HG02885 (cell line): ENCODE measurements around the gene ZBTB20.

Source experiments
- ATAC-seq: cut with Tn5 transposase; IDR thresholded peaks from one replicate; pipeline ENCODE4 v1.9.1; 2021; ENCODE audit warnings: mild to moderate bottlenecking; ENCODE audit not compliant: unreplicated experiment, poor library complexity

ZBTB20 gene

DNA sequence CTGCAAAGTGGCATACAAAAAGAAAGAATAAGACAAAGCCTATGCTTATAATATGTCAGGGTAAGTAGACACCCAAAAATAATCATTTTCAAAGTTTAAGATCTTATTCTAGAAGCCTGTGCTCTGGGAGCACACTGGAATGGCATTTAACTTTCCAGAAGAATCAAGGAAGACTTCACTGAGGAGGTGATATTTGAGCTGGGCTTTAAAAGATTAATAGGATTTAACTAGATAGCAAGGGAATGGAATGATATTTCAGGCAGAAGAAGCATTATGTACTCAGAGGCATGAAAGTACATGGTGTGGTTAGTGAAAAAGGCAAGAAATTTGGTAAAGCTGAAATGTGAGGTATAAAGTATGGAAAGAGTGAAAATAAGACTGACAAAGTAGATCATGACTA is 106.8 kb downstream of the ZBTB20 start:
- ATAC-seq = no peak

DNA sequence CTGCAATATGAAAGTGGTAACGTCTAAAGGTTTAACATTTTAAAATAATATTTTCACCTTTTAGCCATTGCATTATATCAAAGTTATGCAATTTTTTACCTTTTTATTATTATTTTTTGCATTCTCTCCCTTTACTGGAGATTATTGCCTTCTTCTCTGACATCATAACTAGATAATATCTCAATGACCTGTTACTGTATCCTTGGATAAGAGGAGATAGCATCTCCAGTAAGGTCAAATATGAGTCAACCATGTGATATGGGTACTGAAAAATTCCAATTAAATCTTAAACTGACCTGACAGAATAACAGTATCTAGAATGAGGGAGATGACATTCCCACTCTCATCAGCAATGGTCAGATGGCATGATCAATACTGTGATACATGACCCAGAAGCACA is 108.3 kb downstream of the ZBTB20 start:
- ATAC-seq = no peak

DNA sequence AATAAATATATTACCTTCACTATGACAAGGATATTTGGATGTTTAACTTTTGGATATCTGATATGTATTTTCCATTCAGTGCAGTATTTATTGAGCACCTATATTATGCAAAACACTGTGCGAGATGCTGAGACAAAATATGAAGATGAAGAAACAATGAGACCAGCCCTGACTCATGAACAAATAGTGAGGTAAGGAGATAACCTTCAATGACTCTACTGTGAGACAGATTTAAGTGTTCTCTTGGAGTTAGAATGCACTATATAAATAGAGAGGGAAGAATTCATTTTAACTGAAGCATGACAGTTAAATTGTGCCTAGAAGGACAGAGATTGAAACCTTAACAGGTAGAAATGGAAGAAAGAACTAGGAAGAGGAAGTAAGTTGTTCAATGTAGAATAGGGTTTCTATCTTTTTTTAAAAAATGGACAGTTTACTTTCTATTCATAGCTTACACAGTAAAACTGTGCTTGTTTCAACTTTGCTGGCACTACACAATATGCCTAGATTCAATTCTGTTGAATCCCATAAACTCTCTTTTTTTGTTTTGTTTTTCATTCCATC is 124.2 kb downstream of the ZBTB20 start:
- ATAC-seq = peak; percentile 64

DNA sequence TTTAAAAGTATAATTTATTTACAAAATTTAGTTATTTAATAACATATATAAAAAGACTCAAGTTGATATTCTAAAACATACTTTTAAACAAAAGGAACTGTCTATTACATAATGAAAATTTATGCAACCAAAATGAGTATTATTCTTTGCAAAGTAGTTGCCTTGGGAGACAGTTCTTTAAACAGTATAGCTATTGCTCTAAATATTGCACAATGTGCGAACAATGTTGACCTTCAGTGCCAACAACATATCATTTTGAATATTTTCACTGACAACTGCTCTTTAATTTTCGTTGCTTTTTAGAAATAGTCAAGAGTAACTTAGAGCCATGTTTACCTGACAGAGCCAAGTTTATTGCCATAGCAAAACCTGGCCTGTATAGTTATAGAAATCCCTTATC is 124.9 kb downstream of the ZBTB20 start:
- ATAC-seq = no peak

DNA sequence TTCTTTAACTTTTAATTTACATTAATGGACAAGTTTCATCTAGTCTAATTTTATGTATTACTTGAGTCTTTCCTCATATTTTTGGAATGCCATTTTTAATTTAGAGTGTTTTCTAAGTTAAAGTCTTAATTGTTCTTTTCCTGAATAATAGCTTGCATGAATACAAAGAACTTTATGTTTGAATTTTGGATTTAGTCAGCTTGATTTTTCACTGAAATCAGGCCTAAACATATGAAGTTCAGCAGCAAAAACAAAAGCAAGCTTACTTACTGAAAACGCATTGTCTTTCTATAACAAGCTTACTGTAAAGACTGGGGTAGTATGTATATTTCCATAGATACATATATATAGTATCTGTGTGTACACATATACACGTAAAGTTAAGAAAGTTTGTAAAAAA is 126.0 kb downstream of the ZBTB20 start:
- no peak for ATAC-seq

DNA sequence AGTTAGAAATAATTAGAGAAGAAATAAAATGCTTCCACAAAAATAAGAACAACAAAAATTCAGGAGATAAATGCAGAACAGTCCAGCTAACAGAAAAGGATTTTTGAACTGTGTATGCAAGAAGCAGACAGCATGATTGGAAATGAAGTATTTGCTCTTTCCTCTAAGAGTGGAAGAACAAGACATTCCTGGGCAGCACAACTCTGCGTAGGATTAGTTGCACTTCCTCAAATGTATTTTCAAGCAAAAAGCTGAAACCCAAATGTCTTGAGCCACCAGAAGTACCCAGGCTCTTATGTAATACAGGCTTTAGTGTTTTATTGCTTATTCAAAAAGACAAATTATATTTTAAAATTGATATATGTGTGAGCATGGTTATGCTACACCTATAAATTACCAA is 127.2 kb downstream of the ZBTB20 start:
- peak; percentile 84 for ATAC-seq

DNA sequence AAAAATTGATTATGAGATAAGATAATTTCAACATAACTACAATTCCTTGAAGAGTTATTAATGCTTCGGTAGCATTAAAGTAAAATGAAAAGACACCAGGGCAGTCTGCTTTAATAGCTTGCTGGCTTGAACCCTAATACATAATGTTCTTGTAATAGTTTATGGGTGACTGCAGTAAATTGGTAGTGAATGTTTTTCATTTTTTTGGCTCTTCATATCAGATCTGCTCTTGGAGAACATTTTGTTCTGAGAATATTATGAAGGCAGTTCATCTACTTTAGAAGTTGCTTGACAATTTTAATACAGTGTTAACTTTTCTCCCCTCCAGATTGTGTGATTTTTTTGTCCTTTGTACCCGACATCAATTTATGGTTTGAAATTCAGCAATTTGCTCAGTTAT is 128.4 kb downstream of the ZBTB20 start:
- ATAC-seq = no peak

DNA sequence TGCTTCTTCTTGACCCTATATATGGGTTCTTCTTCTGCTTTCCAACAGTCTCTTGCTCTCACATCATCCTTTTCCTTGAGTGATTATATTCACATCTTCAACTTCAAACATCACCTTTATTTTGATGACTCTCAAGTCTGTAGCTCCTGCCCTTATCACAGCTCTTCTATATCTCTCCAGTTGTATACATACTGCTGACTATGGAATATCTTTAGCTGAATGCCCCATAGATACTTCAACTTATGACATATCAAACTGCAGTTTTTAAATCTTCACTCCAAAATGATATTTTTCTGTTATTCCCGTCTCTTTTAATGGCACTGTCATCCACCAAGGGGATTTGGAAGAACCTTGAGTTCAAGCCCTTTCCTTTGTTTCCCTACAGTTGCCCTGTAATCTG is 139.1 kb downstream of the ZBTB20 start:
- no peak for ATAC-seq

DNA sequence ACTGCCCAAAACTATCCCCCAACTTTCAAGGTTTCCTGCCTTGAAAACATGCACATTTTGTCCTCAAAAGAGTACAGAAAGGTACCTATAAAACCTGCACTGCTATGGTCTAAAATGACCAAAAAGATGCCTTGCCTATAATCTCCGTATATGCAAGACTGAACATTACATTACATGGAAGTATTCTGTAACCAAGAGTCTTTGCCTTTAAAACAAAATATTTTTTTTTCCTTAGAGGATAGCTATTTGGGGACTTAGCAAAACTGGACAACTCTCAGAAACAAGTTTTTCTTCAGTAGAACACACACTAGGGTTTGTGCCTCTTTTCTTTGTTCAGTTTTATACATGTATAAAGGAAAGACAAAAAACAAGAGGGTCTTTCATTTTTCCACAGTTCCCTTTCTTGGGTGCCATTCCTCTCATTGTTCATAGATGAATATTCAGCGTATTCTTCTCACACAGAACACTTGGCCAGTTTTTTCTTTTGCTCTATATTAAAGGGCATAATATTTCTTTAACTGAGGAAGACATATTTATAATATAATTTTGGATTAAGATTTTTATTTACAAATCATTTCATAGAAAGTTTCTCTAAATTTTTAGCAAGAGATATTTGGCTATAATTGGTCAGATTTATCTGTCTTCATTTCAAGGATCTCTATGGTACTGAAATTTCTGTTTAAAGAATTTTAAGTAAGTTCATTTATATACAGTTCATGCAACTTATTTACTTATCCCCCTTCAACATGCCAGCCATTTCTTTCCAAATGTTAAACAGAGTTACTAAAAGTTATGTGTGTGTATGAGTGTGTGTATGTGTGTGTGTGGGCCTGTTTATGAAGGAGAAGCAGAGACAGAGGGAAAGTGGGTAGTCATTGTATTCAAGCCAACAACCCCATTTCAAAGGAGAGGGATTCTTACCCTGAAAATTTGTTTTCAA is 142.6 kb downstream of the ZBTB20 start:
- ATAC-seq = no peak

DNA sequence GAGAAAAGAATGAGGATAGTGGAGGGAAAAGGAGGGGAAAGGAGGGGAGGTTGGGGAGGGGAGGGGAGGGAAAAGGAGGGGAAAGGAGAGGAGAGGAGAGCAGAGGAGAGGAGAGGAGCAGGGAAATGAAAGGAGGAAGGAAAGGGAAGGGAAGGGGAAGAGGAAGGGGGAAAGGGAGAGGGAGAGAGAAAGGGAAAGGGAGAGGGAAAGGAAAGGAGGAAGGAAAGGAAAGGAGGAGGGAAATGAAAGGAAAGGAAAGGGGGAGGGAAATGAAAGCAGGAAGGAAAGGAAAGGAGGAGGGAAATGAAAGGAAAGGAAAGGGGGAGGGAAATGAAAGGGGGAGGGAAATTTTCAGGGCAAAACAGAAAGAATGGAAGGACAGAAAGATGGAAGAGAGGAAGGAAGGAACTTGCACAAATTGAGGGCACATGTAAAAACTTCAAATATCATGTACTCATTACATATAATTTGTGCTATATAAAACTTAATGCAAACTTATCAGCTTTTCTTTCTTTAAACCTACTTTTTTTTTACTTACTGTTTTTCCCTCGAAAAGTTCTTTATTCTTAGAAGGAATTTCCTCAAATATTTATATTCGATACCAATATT is 148.0 kb downstream of the ZBTB20 start:
- ATAC-seq = no peak

DNA sequence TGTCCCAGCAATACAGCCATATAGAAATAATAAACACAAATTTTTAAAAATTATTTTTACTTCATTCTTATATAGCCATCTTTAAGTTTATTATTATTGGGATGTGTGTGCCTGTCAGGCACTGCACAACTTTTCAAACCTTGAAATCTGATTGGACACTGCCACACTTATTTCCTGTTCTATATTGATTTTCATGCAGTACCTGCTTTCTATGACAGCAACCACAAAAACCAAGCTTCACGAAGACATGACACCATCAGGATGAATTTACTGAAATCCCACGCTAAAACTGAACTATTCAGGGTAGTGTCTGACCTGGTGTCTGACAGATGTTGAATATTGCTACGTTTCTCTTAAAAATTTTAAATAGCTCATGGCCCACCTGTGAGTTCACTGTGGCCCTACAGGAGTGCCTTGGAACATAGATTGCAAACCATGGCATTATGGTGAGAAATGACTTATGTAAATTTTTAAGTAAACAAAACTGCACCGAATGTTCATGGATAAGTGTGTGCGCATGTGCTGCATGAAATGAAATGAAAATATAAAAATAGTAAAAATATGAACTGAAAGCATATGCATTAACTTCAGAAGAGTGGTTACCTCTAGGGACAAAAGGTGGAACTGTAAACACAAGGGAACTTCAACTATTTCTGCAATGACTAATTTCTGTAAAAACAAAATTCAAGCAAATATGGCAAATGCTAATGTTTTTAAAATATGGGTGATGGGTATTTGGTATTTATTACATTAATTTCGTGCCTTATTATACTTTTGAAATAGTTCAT is 152.3 kb downstream of the ZBTB20 start:
- peak; percentile 68 for ATAC-seq

DNA sequence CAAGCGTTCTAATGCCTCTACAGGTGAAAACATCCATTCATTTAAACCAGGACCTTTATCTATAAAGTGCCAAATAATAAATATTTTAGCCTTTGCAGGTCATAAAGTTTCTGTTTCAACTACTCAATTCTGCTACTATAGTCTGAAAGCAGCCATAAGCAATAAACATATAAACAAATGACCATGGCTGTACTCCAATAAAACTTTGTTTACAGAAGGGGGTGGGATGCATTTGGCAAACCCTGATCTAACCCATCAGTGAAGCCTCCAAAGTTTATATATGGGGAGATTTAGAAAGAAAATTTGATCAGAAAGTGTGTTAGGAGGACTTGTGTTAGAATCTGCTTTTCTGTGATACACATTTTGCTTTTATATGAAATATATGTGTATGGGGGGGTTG is 161.3 kb downstream of the ZBTB20 start:
- no peak for ATAC-seq

DNA sequence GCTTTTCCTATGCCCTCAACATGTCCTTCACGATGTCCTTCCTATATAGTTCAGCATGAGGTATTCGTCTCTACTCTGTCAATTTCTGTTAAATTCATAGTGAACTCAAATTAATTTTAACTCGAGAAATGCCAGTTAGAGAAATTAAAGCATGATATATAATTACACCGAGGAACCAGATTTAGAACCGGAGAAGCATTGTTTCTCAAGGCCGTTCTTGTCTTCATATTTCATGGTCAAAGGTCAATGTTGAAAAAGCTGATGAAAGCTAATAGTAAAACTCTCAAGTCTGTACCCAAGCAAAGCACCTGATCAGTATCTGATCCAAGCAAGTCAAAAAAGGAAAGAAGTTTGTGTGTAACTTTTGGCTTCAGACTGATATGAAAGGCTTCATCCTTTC is 163.8 kb downstream of the ZBTB20 start:
- no peak for ATAC-seq

DNA sequence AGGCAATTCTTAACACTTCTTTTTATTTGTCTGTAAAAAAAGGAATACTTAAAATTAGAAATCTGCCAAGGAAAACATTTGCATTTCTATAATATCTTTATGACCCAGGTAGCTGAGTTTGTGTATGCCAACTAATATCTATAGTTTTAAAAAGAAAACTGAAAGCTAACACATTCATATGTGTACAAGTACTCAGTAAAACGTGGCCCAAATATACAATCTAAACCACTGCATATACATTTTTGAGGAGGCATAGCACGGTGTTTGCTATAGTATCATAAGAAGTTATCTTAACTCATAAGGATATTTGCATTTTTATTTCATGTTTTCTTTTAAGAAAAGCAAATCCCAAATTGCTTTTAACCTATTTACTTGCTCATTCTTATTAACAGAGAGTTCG is 172.7 kb downstream of the ZBTB20 start:
- ATAC-seq = peak; percentile 96

DNA sequence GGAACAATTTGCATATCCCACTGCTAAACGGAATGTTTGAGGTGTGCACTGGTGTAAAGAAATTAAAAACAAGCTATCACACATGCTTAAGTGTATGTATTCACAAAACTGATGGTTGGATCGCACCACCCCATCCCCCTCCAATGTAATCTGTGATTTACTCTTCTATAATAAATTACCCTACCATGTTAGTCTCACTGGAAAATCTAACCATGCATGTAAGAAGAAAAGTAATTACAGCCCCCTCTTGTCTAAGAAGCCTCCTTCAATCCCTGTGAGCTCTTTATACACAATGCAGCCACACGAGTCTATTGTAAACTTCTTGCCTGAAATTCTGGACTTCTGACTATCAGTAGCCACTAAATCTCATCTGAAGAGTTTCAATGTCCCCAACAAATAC is 173.6 kb downstream of the ZBTB20 start:
- no peak for ATAC-seq

DNA sequence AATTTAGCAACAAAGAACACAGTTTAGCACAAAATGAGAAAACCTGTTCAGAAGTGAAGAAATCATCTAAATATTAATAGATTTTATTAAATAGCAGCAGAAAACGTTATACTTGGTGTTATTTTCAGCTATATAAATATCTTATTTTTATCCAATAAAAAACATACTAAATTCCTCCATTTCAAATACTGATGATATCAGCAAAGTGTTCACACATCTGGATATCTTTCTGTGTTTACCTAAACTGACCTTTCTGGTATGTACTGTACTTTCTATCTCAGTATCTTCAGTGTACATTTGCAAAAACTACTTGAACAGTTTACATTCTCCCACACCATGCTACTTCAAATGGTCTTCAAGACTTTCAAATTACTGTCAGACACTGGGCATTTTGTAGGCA is 179.9 kb downstream of the ZBTB20 start:
- ATAC-seq = no peak

DNA sequence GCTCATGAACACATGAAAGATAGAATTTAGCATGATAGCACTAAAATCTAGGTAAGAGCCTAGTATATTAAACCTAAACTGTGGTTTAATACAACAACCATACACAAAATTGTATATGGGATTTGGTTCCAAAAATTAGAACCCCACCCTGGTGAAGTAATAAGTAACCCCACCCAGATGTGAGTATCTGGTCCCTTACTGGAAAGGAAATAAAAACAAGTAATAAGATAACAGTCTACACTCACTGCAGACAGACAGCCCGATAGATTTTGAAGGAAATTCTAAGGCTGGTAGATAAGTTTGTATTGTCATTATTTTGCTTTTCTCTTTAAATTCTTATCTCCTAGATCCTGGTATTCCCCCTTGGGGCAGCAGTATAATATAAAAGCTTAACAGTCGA is 184.9 kb downstream of the ZBTB20 start:
- ATAC-seq = no peak

DNA sequence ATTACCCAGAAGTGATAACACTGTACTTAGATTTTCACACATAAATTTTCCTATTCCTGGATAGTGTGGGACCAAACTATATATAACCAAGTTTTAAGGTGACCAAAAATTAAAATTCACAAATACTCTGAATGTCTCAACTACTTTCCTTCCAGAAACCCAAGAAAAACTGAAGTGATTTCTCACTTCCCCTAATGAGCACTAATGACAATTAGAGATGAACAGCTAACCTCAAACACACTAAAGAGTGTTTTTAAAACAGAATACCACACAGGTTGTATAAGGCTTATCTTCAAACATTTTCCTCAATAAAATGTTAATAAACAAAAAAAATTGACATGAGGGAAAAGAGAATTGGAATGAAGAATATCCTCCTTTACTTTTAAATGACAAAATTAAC is 188.2 kb downstream of the ZBTB20 start:
- peak; percentile 74 for ATAC-seq

DNA sequence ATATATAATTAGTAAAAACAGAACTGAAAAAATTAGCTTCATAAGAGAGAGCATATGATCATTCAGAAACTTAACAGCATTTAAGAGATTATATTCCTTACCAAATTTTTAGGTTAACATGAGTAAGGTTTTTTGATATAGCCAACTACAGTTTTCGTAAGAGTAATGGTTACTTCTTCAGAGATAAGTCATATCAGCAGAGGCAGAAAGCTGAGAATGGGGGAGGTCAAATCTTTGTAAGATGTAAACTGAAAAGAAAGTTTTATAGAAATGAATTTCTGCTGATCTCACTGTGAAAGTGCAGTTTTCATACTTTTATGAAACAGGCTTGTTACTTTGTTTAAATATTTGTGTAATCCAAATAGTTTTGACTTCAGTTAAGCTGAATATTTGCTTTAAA is 193.3 kb downstream of the ZBTB20 start:
- ATAC-seq = no peak

DNA sequence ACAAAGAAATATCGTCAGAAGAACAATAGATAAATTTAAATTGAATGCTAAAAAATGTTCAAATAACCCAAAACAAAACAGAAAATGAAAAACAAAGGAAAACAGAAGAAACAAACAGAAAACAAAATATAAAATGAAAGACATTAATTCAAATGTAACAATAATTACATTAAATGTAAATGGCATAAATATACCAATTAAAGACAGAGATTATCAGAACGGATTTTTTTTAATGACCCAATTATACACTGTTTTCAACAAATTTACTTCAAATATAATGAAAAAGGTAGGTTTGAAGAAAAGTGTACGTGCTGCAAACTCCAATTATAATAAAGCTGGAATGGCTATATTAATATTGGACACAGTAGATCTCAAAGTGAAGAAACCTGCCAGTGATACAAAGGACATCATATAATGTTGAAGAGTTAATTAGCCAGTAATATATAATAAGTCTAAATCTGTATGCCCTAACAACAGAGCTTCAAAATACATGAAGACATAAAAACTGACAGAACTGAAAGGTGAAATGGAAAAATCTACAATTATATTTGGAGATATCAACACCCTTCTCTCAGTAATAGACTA is 193.8 kb downstream of the ZBTB20 start:
- no peak for ATAC-seq
